HCT116 (cell line): ENCODE measurements around the gene FBXL14. TPM values are rescaled to one million over a fixed set of nuclear protein-coding genes. Genes with fewer than 3 reads are reported as not detected.

ENCODE experiments used
- ATAC-seq: fragments of 200-7000 bp; cut with Tn5 transposase; 2 replicates; pipeline ENCODE4 v1.9.1; 2020; ENCODE audit warnings: mild to moderate bottlenecking, moderate library complexity
- BruUV-seq: library from RNA; stranded (reverse); fragments of 400-500 nt; replicated peaks from 2 replicates; lab custom pipeline; 2021; lab: Mats Ljungman, UMichigan
- CTCF ChIA-PET: fragments of 300-600 bp; sonication (Branson Sonifier 250); formaldehyde crosslinking; loops from one replicate; lab custom pipeline; 2021; ENCODE audit warnings: antibody characterized with exemption; lab: Charles Lee
- POLR2A ChIA-PET: fragments of 300-600, 350-600 bp; sonication (Branson Sonifier 250); formaldehyde crosslinking; loops from one replicate; lab custom pipeline; 2021; ENCODE audit warnings: antibody characterized with exemption; lab: Charles Lee
- RAD21 ChIA-PET, 2 experiments: fragments of 300-600 bp; sonication (Branson Sonifier 250); formaldehyde crosslinking; loops; one replicate each; lab custom pipeline; 2023; ENCODE audit warnings: low total read pairs in 2 of 2; ENCODE audit not compliant: uncharacterized antibody in 2 of 2, unreplicated experiment in 2 of 2, low non-redundant PET in 1 of 2; lab: Charles Lee
- DNase-seq: peaks from one replicate; pipeline ENCODE4 v3.0.0-alpha.2; 2010; ENCODE audit warnings: low read depth, low spot score
- H2AFZ ChIP-seq: fragments of 200-600 bp; shearing (Covaris generic), sonication (generic); 2 replicates; pipeline ENCODE4 v1.6.1; 2017; ENCODE audit warnings: low read depth, mixed run types, mixed read lengths, antibody characterized with exemption, low read length; ENCODE audit not compliant: poor library complexity, severe bottlenecking
- H3K27ac ChIP-seq: 2 replicates; pipeline ENCODE4 v1.5.1; 2012; ENCODE audit warnings: low read depth, low read length
- H3K27me3 ChIP-seq: fragments of 200-600 bp; sonication (generic); 2 replicates; pipeline ENCODE4 v1.6.1; 2016; ENCODE audit warnings: mixed run types, low read length, mixed read lengths; ENCODE audit not compliant: insufficient read depth
- H3K36me3 ChIP-seq, 2 experiments: fragments of 200-500 bp in 1 of 2; fragments of 200-600 bp in 1 of 2; sonication (Bioruptor generic) in 1 of 2; sonication (generic) in 1 of 2; 2 replicates each; pipeline versions ENCODE4 v1.5.1 to v1.6.1; 2014 to 2016; ENCODE audit warnings: low read length in 2 of 2, inconsistent platforms in 1 of 2, mixed read lengths in 1 of 2, mixed run types in 1 of 2; ENCODE audit not compliant: insufficient read depth in 2 of 2, control insufficient read depth in 1 of 2
- H3K4me1 ChIP-seq, 2 experiments: fragments of 200-600 bp in 1 of 2; sonication (generic) in 1 of 2; 2 replicates each; pipeline versions ENCODE4 v1.5.1 to v1.6.1; 2012 to 2017; ENCODE audit warnings: low read length in 2 of 2, inconsistent platforms in 1 of 2, mild to moderate bottlenecking in 1 of 2, mixed read lengths in 1 of 2, mixed run types in 1 of 2, moderate library complexity in 1 of 2; ENCODE audit not compliant: insufficient read depth in 2 of 2, control insufficient read depth in 1 of 2
- H3K4me2 ChIP-seq: fragments of 200-600 bp; sonication (generic); 2 replicates; pipeline ENCODE4 v1.6.1; 2017; ENCODE audit warnings: mixed run types, low read length, mixed read lengths
- H3K4me3 ChIP-seq, 2 experiments: fragments of 200-600 bp in 1 of 2; sonication (generic) in 1 of 2; replicated peaks in 1 of 2; 2 replicates each; pipeline ENCODE4 v1.5.1; 2011 to 2016; ENCODE audit warnings: low read length in 2 of 2, control low read depth in 1 of 2, low read depth in 1 of 2, mild to moderate bottlenecking in 1 of 2, mixed read lengths in 1 of 2, mixed run types in 1 of 2
- H3K79me2 ChIP-seq: fragments of 200-600 bp; sonication (generic); 2 replicates; pipeline ENCODE4 v1.6.1; 2017; ENCODE audit warnings: mild to moderate bottlenecking, mixed run types, low read length, moderate library complexity, mixed read lengths; ENCODE audit not compliant: insufficient read depth
- H3K9ac ChIP-seq: fragments of 200-600 bp; sonication (generic); 2 replicates; pipeline ENCODE4 v1.6.1; 2016; ENCODE audit warnings: low read length, mixed read lengths
- H3K9me2 ChIP-seq: fragments of 200-600 bp; sonication (generic), shearing (Covaris generic); 2 replicates; pipeline ENCODE4 v1.6.1; 2017; ENCODE audit warnings: mixed run types, mild to moderate bottlenecking, moderate library complexity; ENCODE audit not compliant: insufficient read depth
- H3K9me3 ChIP-seq, 2 experiments: fragments of 200-500 bp in 1 of 2; fragments of 200-600 bp in 1 of 2; sonication (Bioruptor generic) in 1 of 2; sonication (generic) in 1 of 2; 2 replicates each; pipeline ENCODE4 v1.6.1; 2014 to 2017; ENCODE audit warnings: low read length in 2 of 2, mixed read lengths in 2 of 2, inconsistent platforms in 1 of 2, low read depth in 1 of 2, mild to moderate bottlenecking in 1 of 2, mixed run types in 1 of 2, moderate library complexity in 1 of 2; ENCODE audit not compliant: control insufficient read depth in 1 of 2, insufficient read depth in 1 of 2
- H4K20me1 ChIP-seq: fragments of 200-600 bp; sonication (generic), shearing (Covaris generic); 2 replicates; pipeline ENCODE4 v1.6.1; 2017; ENCODE audit warnings: mixed run types, mild to moderate bottlenecking, moderate library complexity; ENCODE audit not compliant: insufficient read depth
- ATF3 ChIP-seq: IDR thresholded peaks from 2 replicates; pipeline ENCODE4 v1.6.1; 2012
- CBX3 ChIP-seq: IDR thresholded peaks from 2 replicates; pipeline ENCODE4 v1.6.1; 2012; ENCODE audit warnings: low read depth
- CEBPB ChIP-seq: IDR thresholded peaks from 2 replicates; pipeline ENCODE4 v1.6.1; 2012; ENCODE audit warnings: low read depth
- CTCF ChIP-seq, 3 experiments: fragments of 200-600 bp in 1 of 3; sonication (generic) in 1 of 3; IDR thresholded peaks in 2 of 3; conservative IDR thresholded peaks in 1 of 3; 2 replicates each; pipeline ENCODE4 v1.5.1; 2012 to 2017; ENCODE audit warnings: low read depth in 2 of 3, low read length in 2 of 3, antibody characterized with exemption in 1 of 3, borderline replicate concordance in 1 of 3, control low read depth in 1 of 3, mild to moderate bottlenecking in 1 of 3, mixed read lengths in 1 of 3, mixed run types in 1 of 3, moderate library complexity in 1 of 3; ENCODE audit not compliant: insufficient read depth in 1 of 3
- EGR1 ChIP-seq: IDR thresholded peaks from 2 replicates; pipeline ENCODE4 v1.6.1; 2012; ENCODE audit warnings: low read depth
- ELF1 ChIP-seq: IDR thresholded peaks from 2 replicates; pipeline ENCODE4 v1.6.1; 2012; ENCODE audit warnings: low read depth, borderline replicate concordance
- EZH2 ChIP-seq: fragments of 200-600 bp; sonication (generic); IDR thresholded peaks from 2 replicates; pipeline ENCODE4 v1.6.1; 2017; ENCODE audit warnings: antibody characterized with exemption, mixed run types
- EZH2phosphoT487 ChIP-seq: fragments of 200-600 bp; IDR thresholded peaks from 2 replicates; pipeline ENCODE4 v1.6.1; 2018; ENCODE audit warnings: antibody characterized with exemption, borderline replicate concordance
- JUND ChIP-seq: IDR thresholded peaks from 2 replicates; pipeline ENCODE4 v1.6.1; 2012
- MAX ChIP-seq: IDR thresholded peaks from 2 replicates; pipeline ENCODE4 v1.6.1; 2012
- POLR2A ChIP-seq: IDR thresholded peaks from 2 replicates; pipeline ENCODE4 v1.7.0; 2011; ENCODE audit warnings: borderline replicate concordance; ENCODE audit not compliant: insufficient read depth, insufficient read length; ENCODE audit errors: extremely low read depth
- POLR2AphosphoS5 ChIP-seq: IDR thresholded peaks from 2 replicates; pipeline ENCODE4 v1.6.1; 2011; ENCODE audit warnings: mild to moderate bottlenecking, low read depth, low read length, moderate library complexity
- SIN3A ChIP-seq: IDR thresholded peaks from 2 replicates; pipeline ENCODE4 v1.6.1; 2012; ENCODE audit warnings: low read depth
- SRF ChIP-seq: IDR thresholded peaks from 2 replicates; pipeline ENCODE4 v1.6.1; 2012; ENCODE audit warnings: low read depth
- intact Hi-C: fragments of 100-400 bp; cut with micrococcal nuclease; formaldehyde crosslinking; loops from 2 replicates; pipeline ENCODE4 v1.10.0; 2022
- total RNA-seq: library from RNA; stranded (reverse); gene quantifications from one replicate; pipeline ENCODE4 v1.2.1, GENCODE V29; 2021; ENCODE audit not compliant: unreplicated experiment
- TF ChIP-seq, protein P1 (sequence below): IDR thresholded peaks from 2 replicates; pipeline ENCODE4 v1.6.1; 2011; ENCODE audit warnings: mild to moderate bottlenecking, low read length, moderate library complexity; ENCODE audit not compliant: insufficient replicate concordance; ENCODE audit errors: extremely low read depth

FBXL14 gene
- total RNA-seq, 1 experiment from 2014 or later = 19.0 TPM

DNA sequence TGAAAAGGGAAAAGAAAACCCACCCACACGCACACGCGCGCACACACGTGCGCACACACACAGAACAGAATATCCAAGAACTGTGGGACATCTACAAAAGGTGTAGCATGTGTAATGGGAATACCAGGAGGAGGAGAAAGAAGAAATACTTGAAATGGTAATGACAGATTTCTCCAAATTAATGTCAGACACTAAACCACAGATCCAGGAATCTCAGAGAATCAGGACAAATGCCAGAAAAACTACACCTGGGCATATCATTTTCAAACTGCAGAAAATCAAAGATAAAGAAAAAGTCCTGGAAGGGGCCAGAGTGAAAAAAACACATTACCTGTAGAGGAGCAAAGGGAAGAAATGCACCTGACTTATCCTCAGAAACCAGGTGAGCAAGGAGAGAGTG is 26.5 kb downstream of the FBXL14 start:
- DNase-seq = no peak
- Histone ChIP-seq H3K9ac (no peak overlapping the region), H3K27ac (no peak overlapping the region), H3K4me2 (no peak overlapping the region), H3K9me2 (no peaks in the 10 kb centered on the region), H3K9me3 (no peaks in the 10 kb centered on the region), H3K27me3 (peaks cover 19% of the 10 kb centered on the region; the same call in 1 of the 2 replicates), H3K36me3 (no peaks in the 10 kb centered on the region), H3K79me2 (no peaks in the 10 kb centered on the region), H3K4me3 (no peak overlapping the region), H3K4me1 (no peaks in the 10 kb centered on the region), H4K20me1 (no peaks in the 10 kb centered on the region), H2AFZ (no peak overlapping the region)
- POLR2A ChIA-PET = no interaction called here
- CTCF ChIA-PET = no interaction called here
- RAD21 ChIA-PET = no interaction called here
- ATAC-seq = no peak
- TF ChIP-seq CTCF (IDR thresholded peaks at IDR 0.05 in 2 of 3, conservative IDR thresholded peaks at IDR 0.05 in 1 of 3; ENCODE audit: borderline replicate concordance in 1 of 3, insufficient read depth in 1 of 3, low read depth in 2 of 3, low read length in 2 of 3) (no peak), EZH2 (no peak), CEBPB (no peak), EGR1 (no peak), JUND (no peak), POLR2A (no peak), SRF (no peak), ATF3 (no peak), MAX (no peak), POLR2AphosphoS5 (no peak), SIN3A (no peak), ELF1 (no peak), EZH2phosphoT487 (no peak), CBX3 (no peak)
- TF ChIP-seq, protein P1, sequence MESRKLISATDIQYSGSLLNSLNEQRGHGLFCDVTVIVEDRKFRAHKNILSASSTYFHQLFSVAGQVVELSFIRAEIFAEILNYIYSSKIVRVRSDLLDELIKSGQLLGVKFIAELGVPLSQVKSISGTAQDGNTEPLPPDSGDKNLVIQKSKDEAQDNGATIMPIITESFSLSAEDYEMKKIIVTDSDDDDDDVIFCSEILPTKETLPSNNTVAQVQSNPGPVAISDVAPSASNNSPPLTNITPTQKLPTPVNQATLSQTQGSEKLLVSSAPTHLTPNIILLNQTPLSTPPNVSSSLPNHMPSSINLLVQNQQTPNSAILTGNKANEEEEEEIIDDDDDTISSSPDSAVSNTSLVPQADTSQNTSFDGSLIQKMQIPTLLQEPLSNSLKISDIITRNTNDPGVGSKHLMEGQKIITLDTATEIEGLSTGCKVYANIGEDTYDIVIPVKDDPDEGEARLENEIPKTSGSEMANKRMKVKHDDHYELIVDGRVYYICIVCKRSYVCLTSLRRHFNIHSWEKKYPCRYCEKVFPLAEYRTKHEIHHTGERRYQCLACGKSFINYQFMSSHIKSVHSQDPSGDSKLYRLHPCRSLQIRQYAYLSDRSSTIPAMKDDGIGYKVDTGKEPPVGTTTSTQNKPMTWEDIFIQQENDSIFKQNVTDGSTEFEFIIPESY = no peak
- intact Hi-C loops = no loop called here
- BruUV-seq = no TSS peak
